SK-N-SH treated with all-trans-retinoic acid at 6 μM for 48 hours (cell line): ENCODE measurements around the gene ST6GALNAC6.

ENCODE experiments used
- CSDC2 ChIP-seq: fragments of 250-450 bp; sonication (Bioruptor Pico); IDR thresholded peaks from 2 replicates; pipeline ENCODE4 v1.5.0; 2020; ENCODE audit warnings: mild to moderate bottlenecking, moderate library complexity
- PPARA ChIP-seq: fragments of 250-450 bp; sonication (Bioruptor Pico); IDR thresholded peaks from 2 replicates; pipeline ENCODE4 v1.5.0; 2020; ENCODE audit warnings: mild to moderate bottlenecking, borderline replicate concordance
- RARB ChIP-seq: fragments of 250-450 bp; sonication (Bioruptor Pico); IDR thresholded peaks from 2 replicates; pipeline ENCODE4 v1.8.0; 2021; ENCODE audit warnings: mild to moderate bottlenecking, moderate library complexity
- TOX ChIP-seq: fragments of 250-450 bp; sonication (Bioruptor Pico); IDR thresholded peaks from 2 replicates; pipeline ENCODE4 v1.8.0; 2021; ENCODE audit warnings: mild to moderate bottlenecking, moderate library complexity, borderline replicate concordance
- ZNF8 ChIP-seq: fragments of 450-650 bp; formaldehyde crosslinking; IDR thresholded peaks from 2 replicates; pipeline ENCODE4 v1.5.0; 2020; ENCODE audit warnings: mild to moderate bottlenecking, moderate library complexity
- TF ChIP-seq, protein P1 (sequence below): fragments of 250-450 bp; sonication (Bioruptor Pico); IDR thresholded peaks from 2 replicates; pipeline ENCODE4 v1.8.0; 2020; ENCODE audit warnings: mild to moderate bottlenecking, moderate library complexity, borderline replicate concordance

DNA sequence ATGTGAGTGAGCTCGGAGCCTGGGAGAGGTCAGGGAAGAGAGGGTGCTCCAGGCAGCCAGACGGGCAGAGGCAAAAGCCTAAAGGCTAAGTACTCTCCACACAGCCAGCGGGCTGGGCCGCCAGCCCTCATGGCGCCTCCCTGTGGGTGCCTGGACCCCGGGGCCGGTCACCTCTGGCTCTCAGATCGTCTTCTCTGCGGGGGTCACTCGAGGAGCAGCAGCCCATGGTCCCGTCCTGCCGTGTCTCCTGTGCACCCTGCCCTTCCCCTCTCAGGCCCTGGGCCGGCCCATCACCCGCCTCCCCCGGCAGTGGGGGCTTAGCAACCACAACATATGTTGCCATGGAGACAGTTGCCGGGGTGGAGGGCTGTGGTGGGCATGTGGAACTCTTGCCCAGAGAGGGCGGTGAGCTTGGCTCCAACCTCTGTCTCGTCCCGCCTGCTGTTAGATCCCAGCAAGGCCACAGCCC lies 26.1 kb downstream of the ST6GALNAC6 start:
- TF ChIP-seq, protein P1, sequence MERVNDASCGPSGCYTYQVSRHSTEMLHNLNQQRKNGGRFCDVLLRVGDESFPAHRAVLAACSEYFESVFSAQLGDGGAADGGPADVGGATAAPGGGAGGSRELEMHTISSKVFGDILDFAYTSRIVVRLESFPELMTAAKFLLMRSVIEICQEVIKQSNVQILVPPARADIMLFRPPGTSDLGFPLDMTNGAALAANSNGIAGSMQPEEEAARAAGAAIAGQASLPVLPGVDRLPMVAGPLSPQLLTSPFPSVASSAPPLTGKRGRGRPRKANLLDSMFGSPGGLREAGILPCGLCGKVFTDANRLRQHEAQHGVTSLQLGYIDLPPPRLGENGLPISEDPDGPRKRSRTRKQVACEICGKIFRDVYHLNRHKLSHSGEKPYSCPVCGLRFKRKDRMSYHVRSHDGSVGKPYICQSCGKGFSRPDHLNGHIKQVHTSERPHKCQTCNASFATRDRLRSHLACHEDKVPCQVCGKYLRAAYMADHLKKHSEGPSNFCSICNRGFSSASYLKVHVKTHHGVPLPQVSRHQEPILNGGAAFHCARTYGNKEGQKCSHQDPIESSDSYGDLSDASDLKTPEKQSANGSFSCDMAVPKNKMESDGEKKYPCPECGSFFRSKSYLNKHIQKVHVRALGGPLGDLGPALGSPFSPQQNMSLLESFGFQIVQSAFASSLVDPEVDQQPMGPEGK (CRISPR knock-in tag): no peak
- TF ChIP-seq TOX (CRISPR knock-in tag) (no peak), CSDC2 (no peak), ZNF8 (CRISPR knock-in tag) (no peak), RARB (CRISPR knock-in tag) (no peak), PPARA (no peak)
